GM12864 (cell line): Measurements from ENCODE around the gene ATG3.
A peak's percentile ranks its signal among the peaks of the same experiment; 100 is the strongest.

Source experiments
- DNase-seq: peaks from one replicate; pipeline ENCODE4 v3.0.0-alpha.2; 2011; ENCODE audit warnings: low read depth
- H3K4me3 ChIP-seq: 2 replicates; pipeline ENCODE4 v1.5.1; 2011; ENCODE audit warnings: mild to moderate bottlenecking, low read depth, low read length, control low read depth
- TF ChIP-seq, protein P1 (sequence below): IDR thresholded peaks from 2 replicates; pipeline ENCODE4 v1.5.1; 2011; ENCODE audit warnings: low read depth, mild to moderate bottlenecking, moderate library complexity, low read length, control low read depth, inconsistent platforms; ENCODE audit errors: missing control alignments

Gene ATG3

GRCh38 chr3:112583105-112583504 lies 21.3 kb upstream of the ATG3 start:
- no peak for DNase-seq
- TF ChIP-seq, protein P1, sequence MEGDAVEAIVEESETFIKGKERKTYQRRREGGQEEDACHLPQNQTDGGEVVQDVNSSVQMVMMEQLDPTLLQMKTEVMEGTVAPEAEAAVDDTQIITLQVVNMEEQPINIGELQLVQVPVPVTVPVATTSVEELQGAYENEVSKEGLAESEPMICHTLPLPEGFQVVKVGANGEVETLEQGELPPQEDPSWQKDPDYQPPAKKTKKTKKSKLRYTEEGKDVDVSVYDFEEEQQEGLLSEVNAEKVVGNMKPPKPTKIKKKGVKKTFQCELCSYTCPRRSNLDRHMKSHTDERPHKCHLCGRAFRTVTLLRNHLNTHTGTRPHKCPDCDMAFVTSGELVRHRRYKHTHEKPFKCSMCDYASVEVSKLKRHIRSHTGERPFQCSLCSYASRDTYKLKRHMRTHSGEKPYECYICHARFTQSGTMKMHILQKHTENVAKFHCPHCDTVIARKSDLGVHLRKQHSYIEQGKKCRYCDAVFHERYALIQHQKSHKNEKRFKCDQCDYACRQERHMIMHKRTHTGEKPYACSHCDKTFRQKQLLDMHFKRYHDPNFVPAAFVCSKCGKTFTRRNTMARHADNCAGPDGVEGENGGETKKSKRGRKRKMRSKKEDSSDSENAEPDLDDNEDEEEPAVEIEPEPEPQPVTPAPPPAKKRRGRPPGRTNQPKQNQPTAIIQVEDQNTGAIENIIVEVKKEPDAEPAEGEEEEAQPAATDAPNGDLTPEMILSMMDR: no peak
- H3K4me3 ChIP-seq: no peak overlapping the region

DNA sequence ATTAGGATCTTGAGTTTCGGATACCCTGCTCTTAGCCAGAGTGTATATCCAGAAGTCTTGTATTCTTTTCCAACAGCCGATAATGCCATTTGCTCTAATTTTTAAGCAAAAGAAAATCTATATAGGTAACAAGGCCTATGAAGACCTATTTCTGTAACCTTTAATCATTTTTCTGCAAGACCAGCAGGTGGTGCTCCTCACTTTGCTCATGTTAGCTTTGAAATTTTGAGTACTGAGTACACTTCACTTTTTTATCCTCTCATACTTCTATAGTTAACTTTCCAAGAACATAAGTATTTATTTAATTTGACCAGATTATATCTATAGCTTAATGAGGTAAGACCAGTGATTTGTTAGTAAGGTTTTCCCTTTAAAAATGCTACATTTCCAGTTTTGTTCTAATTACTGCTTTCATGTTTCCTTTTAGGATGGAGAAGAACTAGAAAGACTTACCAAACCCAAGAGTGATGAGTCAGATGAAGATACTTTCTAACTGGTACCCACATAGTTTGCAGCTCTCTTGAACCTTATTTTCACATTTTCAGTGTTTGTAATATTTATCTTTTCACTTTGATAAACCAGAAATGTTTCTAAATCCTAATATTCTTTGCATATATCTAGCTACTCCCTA lies 20.6 kb upstream of the ATG3 start:
- TF ChIP-seq, protein P1: peak; percentile 59
- no peak overlapping the region for H3K4me3 ChIP-seq
- no peak for DNase-seq

- TF ChIP-seq, protein P1: no peak
- no peak for DNase-seq
Measured at GRCh38 chr3:112579697-112580096, 17.9 kb upstream of the ATG3 start.

GRCh38 chr3:112579232-112579631 lies 17.5 kb upstream of the ATG3 start:
- TF ChIP-seq, protein P1: no peak
- no peak for DNase-seq

More at GRCh38 chr3:112579697-112580096, 17.9 kb upstream of the ATG3 start:
- H3K4me3 ChIP-seq: no peak overlapping the region

DNA sequence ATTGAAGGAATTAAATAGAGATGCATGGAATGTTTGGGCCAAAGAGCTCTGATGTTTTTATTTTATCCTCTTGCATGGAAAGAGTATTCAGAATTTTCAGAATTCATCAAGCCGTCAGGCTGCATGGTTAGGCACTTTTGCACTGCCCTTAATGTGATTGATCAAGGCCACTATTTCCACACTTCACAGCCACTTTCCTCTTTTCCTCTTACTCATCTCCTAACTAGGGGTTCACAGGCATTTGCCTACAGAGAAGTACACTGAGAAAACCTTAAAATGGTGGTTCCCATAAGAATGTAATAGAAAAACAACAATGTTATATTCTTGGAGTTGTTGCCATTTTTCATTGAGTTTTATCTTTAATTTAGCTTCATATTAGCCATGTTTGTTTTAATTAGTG lies 10.9 kb upstream of the ATG3 start:
- no peak overlapping the region for H3K4me3 ChIP-seq
- DNase-seq: no peak
- TF ChIP-seq, protein P1: no peak

More at GRCh38 chr3:112579232-112579631, 17.5 kb upstream of the ATG3 start:
- no peak overlapping the region for H3K4me3 ChIP-seq

- no peak overlapping the region for H3K4me3 ChIP-seq
- TF ChIP-seq, protein P1: no peak
- DNase-seq: no peak
Measured at GRCh38 chr3:112569265-112569664, 7.5 kb upstream of the ATG3 start.

DNA sequence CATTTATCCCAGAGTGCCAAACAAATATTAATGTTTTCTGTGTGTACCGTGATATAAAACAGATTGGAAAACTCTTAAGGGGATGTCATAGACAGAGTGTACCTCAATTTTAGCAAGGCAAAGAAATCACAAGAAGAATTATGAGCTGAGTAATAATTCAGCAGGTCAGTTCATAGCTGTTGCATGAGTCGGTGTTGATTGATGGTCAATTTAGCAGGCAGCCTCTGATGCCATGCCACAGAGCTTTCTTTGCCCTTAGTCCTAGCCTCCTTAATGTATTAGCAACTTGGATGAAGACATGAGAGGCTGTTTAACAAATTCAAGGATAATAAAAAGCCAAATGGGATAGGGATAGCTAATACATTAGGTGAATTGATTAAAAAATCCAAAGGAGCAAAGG lies 6.9 kb upstream of the ATG3 start:
- DNase-seq: no peak
- no peak overlapping the region for H3K4me3 ChIP-seq
- TF ChIP-seq, protein P1: no peak
